Upper lobe of left lung (tissue), 6 donors: ENCODE measurements around the gene ECI1. TPM values are rescaled to one million over a fixed set of nuclear protein-coding genes. Genes with fewer than 3 reads are reported as not detected.

Experiments used
- ATAC-seq, 2 donors: fragments of 200-7000 bp; cut with Tn5 transposase; one replicate each; pipeline ENCODE4 v1.9.1; 2022; ENCODE audit warnings: mild to moderate bottlenecking in 2 of 2, moderate library complexity in 2 of 2; ENCODE audit not compliant: low FRiP score in 2 of 2
- DNase-seq, 2 donors: peaks; one replicate each; pipeline ENCODE4 v3.0.0-alpha.2; 2019 to 2020
- H3K27ac ChIP-seq, 4 donors: fragments of 200-600 bp; sonication (generic); one replicate each; pipeline ENCODE4 v1.5.1; 2016 to 2019
- H3K27me3 ChIP-seq, 4 donors: fragments of 200-600 bp; sonication (generic); one replicate each; pipeline ENCODE4 v1.5.1; 2017 to 2019
- H3K36me3 ChIP-seq, 4 donors: fragments of 200-600 bp; sonication (generic); one replicate each; pipeline ENCODE4 v1.5.1; 2016 to 2019
- H3K4me1 ChIP-seq, 4 donors: fragments of 200-600 bp; sonication (generic); one replicate each; pipeline ENCODE4 v1.5.1; 2018 to 2019
- H3K4me3 ChIP-seq, 4 donors: fragments of 200-600 bp; sonication (generic); one replicate each; pipeline ENCODE4 v1.5.1; 2017 to 2019; ENCODE audit warnings: mild to moderate bottlenecking in 2 of 4, moderate library complexity in 1 of 4
- H3K9me3 ChIP-seq, 4 donors: fragments of 200-600 bp; sonication (generic); one replicate each; pipeline ENCODE4 v1.5.1; 2018 to 2019
- EP300 ChIP-seq, 4 donors: sonication (generic); formaldehyde crosslinking; IDR thresholded peaks; one replicate each; pipeline ENCODE4 v1.5.1; 2017; ENCODE audit warnings: antibody characterized with exemption in 4 of 4, control low read depth in 2 of 4
- POLR2A ChIP-seq, 4 donors: fragments of 450-650 bp; IDR thresholded peaks; one replicate each; pipeline ENCODE4 v1.5.1; 2016 to 2017; ENCODE audit warnings: antibody characterized with exemption in 4 of 4, mild to moderate bottlenecking in 2 of 4
- POLR2AphosphoS5 ChIP-seq, 2 donors: sonication (generic); formaldehyde crosslinking; IDR thresholded peaks; one replicate each; pipeline ENCODE4 v1.5.1; 2017; ENCODE audit warnings: antibody characterized with exemption in 2 of 2
- WGBS, 2 donors: methylation state at CpG; one replicate each; pipeline ENCODE4 v1.1.5; 2017 to 2018; 5-methylcytosine and 5-hydroxymethylcytosine counted together
- total RNA-seq, 6 donors: library from RNA; depleted of rRNA in 4 of 6; stranded (reverse); fragments of >200 nt in 4 of 6; gene quantifications; one replicate each; pipeline versions ENCODE4 v1.1.0 to v1.2.1, GENCODE V29; 2016 to 2021
- TF ChIP-seq, protein P1 (sequence below), 6 experiments: fragments of 450-650 bp in 4 of 6; fragments of 200-600 bp in 2 of 6; sonication (generic) in 2 of 6; IDR thresholded peaks; one replicate each; pipeline ENCODE4 v1.5.1; 2016 to 2019; ENCODE audit warnings: antibody characterized with exemption in 6 of 6
- donor health status: DM: no; HTN: no; CAD: no; lungs with moderate emphysema.
- donor health status: DM: no; HTN: yes; CAD: no; lungs with severe emphysema.

The ECI1 gene
- total RNA-seq, 6 donors from 2014 or later, result 48.1 to 75.5 (median 68.2) TPM

- no peaks in the 10 kb centered on the region for H3K27me3 ChIP-seq
- 94% methylated on average over 7 of the region's 7 CpGs for WGBS, 2 donors
- peaks cover 16 to 22% (median 18%) of the 10 kb centered on the region in 4 donors for H3K4me1 ChIP-seq
- H3K4me3 ChIP-seq, result no peak overlapping the region
- no peak overlapping the region for H3K27ac ChIP-seq
- no peak for ATAC-seq
- H3K36me3 ChIP-seq, result peaks cover 31 to 52% (median 48%) of the 10 kb centered on the region in 4 donors
- TF ChIP-seq EP300 (IDR thresholded peaks at IDR 0.05) (no peak), POLR2AphosphoS5 (IDR thresholded peaks at IDR 0.05) (no peak), POLR2A (IDR thresholded peaks at IDR 0.05) (no peak)
- TF ChIP-seq, protein P1, sequence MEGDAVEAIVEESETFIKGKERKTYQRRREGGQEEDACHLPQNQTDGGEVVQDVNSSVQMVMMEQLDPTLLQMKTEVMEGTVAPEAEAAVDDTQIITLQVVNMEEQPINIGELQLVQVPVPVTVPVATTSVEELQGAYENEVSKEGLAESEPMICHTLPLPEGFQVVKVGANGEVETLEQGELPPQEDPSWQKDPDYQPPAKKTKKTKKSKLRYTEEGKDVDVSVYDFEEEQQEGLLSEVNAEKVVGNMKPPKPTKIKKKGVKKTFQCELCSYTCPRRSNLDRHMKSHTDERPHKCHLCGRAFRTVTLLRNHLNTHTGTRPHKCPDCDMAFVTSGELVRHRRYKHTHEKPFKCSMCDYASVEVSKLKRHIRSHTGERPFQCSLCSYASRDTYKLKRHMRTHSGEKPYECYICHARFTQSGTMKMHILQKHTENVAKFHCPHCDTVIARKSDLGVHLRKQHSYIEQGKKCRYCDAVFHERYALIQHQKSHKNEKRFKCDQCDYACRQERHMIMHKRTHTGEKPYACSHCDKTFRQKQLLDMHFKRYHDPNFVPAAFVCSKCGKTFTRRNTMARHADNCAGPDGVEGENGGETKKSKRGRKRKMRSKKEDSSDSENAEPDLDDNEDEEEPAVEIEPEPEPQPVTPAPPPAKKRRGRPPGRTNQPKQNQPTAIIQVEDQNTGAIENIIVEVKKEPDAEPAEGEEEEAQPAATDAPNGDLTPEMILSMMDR (IDR thresholded peaks at IDR 0.05), result no peak
- H3K9me3 ChIP-seq, result no peaks in the 10 kb centered on the region
- DNase-seq, result no peak
Observed at GRCh38 chr16:2252806-2253148, 1.4 kb upstream of the ECI1 start.

DNA sequence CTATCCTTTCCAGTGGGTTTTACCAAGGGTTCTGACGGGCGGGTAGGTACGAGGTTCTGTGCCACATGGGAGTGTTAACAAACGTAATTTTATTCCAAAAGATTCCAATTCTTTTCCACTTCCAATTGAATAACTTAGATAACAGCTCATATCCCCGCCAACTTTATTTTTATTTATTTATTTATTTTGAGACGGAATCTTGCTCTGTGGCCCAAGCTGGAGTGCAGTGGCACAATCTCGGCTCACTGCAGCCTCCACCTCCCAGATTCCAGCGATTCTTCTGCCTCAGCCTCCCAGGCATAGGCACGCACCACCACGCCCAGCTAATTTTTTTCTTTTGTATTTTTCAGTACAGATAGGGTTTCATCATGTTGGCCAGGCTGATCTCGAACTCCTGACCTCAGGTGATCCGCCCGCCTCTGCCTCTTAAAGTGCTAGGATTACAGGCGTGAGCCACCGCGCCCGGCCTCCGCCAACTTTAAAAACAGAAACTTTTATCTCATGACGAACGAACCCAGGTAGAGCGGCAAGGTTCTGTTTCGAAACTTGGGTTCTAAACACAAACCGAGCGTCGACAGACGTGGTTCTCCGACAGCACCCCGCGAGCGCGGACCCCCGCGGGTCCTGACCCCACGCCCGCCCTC is 613 bp downstream of the ECI1 start:
- Histone ChIP-seq H3K36me3 (peaks cover 19 to 43% (median 39%) of the 10 kb centered on the region in 4 donors), H3K4me3 (peak overlapping the region; percentile 67 to 86 (median 71)), H3K27ac (peak overlapping the region; percentile 83 to 91 (median 86)), H3K4me1 (peaks cover 16 to 22% (median 18%) of the 10 kb centered on the region in 4 donors), H3K27me3 (no peaks in the 10 kb centered on the region), H3K9me3 (no peaks in the 10 kb centered on the region)
- ATAC-seq (no peak), DNase-seq (peak in 1 of 2 donors; percentile 59)
- 11 to 12% methylated on average over 26 to 34 of the region's 35 CpGs for WGBS, 2 donors
- TF ChIP-seq POLR2A (IDR thresholded peaks at IDR 0.05) (no peak), EP300 (IDR thresholded peaks at IDR 0.05) (no peak), POLR2AphosphoS5 (IDR thresholded peaks at IDR 0.05) (no peak)
- TF ChIP-seq, protein P1 (IDR thresholded peaks at IDR 0.05), result no peak

DNA sequence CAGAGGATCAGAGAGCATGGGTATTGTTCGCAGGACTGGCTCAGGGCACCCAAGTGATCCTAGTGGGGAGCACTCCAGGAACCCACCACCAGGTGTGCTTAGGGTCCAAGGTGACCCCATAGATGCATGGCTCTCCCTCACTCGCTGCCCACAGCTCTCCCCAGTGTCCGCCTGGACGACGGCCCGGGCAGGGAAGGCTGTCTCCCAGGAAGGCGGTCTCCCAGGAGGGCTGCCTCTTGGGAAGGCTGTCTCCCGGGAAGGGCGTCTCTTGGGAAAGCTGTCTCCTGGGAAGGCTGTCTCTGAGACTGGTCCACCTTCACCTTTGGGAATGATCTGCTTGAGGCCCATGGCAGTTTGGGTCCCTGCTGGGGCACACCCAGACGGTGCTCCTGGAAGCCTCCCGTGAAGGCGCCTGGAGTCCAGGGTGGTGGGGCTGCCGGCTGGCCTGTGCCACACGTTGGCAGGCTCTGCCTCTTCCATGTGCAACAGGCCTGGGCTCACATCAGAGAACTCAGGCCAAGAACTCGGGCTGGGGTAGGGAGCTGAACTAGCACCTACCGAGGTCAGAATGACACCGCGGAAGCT is 5.0 kb downstream of the ECI1 start:
- ATAC-seq (no peak), DNase-seq (no peak)
- H3K9me3 ChIP-seq, result no peaks in the 10 kb centered on the region
- no peaks in the 10 kb centered on the region for H3K27me3 ChIP-seq
- H3K27ac ChIP-seq, result no peak overlapping the region
- H3K4me3 ChIP-seq, result no peak overlapping the region
- H3K4me1 ChIP-seq, result peaks cover 8 to 16% (median 11%) of the 10 kb centered on the region in 4 donors
- no peak for TF ChIP-seq POLR2A (IDR thresholded peaks at IDR 0.05)
- TF ChIP-seq EP300 (IDR thresholded peaks at IDR 0.05), result no peak
- TF ChIP-seq POLR2AphosphoS5 (IDR thresholded peaks at IDR 0.05), result no peak
- TF ChIP-seq, protein P1 (IDR thresholded peaks at IDR 0.05), result no peak
- 95 to 99% methylated on average over 10 to 18 of the region's 18 CpGs for WGBS, 2 donors
- peaks cover 12 to 51% (median 43%) of the 10 kb centered on the region in 4 donors for H3K36me3 ChIP-seq

DNA sequence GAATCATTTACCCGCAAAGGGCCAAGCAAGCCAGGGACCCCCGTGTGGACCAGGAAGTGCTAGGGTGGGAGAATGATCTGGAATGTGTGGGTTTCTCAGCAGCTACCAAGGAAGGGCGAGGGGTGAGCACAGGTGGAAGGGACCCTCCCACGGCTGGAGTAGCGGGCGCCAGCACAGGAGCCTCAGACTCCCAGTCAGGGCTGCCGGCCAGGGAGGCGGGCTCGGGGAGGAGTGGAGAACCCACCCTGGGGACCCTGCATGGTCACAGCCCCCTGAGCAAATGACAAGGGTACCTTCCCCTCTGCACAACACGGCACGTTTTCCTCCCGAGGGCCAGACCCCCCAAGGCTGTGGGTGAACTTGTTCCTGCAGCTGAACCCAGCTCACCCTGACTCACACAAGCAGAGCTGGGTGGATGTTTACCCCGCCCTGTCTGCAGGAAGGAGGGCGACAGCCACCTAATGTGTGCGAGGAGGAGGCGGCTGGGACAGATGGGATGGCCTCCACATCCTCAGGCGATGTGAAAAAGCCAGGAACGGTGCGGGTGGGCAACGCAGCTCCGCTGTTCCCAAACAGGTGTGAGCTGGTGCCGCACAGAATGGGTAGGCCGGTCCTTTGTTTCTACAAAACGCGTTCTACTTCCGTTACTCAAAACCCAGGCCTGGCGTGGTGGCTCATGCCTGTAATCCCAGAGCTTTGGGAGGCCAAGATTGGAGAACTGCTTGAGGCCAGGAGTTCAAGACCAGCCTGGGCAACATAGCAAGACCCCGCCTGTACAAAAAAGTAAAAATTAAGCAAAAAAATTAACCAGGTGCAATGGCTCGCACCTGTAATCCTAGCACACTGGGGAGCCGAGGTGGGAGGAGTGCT is 6.2 kb downstream of the ECI1 start:
- H3K4me1 ChIP-seq, result peaks cover 3 to 8% (median 3%) of the 10 kb centered on the region in 4 donors
- H3K27me3 ChIP-seq, result no peaks in the 10 kb centered on the region
- H3K9me3 ChIP-seq, result no peaks in the 10 kb centered on the region
- no peak overlapping the region for H3K4me3 ChIP-seq
- H3K27ac ChIP-seq, result no peak overlapping the region
- H3K36me3 ChIP-seq, result peaks cover 12 to 56% (median 43%) of the 10 kb centered on the region in 4 donors
- 92% methylated on average over 24 to 30 of the region's 30 CpGs for WGBS, 2 donors
- TF ChIP-seq, protein P1 (IDR thresholded peaks at IDR 0.05), result no peak
- TF ChIP-seq POLR2AphosphoS5 (IDR thresholded peaks at IDR 0.05) (no peak), POLR2A (IDR thresholded peaks at IDR 0.05) (no peak), EP300 (IDR thresholded peaks at IDR 0.05) (no peak)
- no peak for DNase-seq
- no peak for ATAC-seq
